ENCODE results near the gene TMEM174.
"Not testable (repeated sequence)": the region's sequence is repeated elsewhere in the genome, so short reads cannot be mapped to it uniquely, and the experiment has no call there.

The TMEM174 gene

GRCh38 chr5:73197637-73198257 is 24.8 kb downstream of the TMEM174 start:
- DNase-seq = no peak

- no peak for DNase-seq
These were observed 26.0 kb downstream of the TMEM174 start for GRCh38 chr5:73198833-73199592.

GRCh38 chr5:73199671-73200070 is 26.7 kb downstream of the TMEM174 start:
- no peak for DNase-seq

- peak in 1 of 3 experiments; percentile 90 for DNase-seq
These were observed 28.8 kb downstream of the TMEM174 start for GRCh38 chr5:73201547-73202513.

GRCh38 chr5:73204332-73204731 is 31.3 kb downstream of the TMEM174 start:
- DNase-seq = peak; percentile 75 to 96 (median 93)

GRCh38 chr5:73204733-73205132 is 31.7 kb downstream of the TMEM174 start:
- no peak for DNase-seq

GRCh38 chr5:73205305-73205704 is 32.3 kb downstream of the TMEM174 start:
- peak; percentile 64 to 82 (median 73) for DNase-seq

GRCh38 chr5:73207239-73207638 is 34.2 kb downstream of the TMEM174 start:
- not testable (repeated sequence) for DNase-seq

- not testable (repeated sequence) for DNase-seq
These were observed 36.1 kb downstream of the TMEM174 start for GRCh38 chr5:73209075-73209474.

- DNase-seq = not testable (repeated sequence)
These were observed 39.7 kb downstream of the TMEM174 start for GRCh38 chr5:73212693-73213092.

- peak; percentile 29 to 45 (median 41) for DNase-seq
These were observed 40.6 kb downstream of the TMEM174 start for GRCh38 chr5:73213566-73213998.

GRCh38 chr5:73214306-73214705 is 41.3 kb downstream of the TMEM174 start:
- no peak for DNase-seq

- DNase-seq = peak; percentile 52 to 90 (median 76)
These were observed 42.0 kb downstream of the TMEM174 start for GRCh38 chr5:73214996-73215395.

GRCh38 chr5:73215531-73215890 is 42.5 kb downstream of the TMEM174 start:
- DNase-seq = peak in 1 of 3 experiments; percentile 58

- DNase-seq = peak; percentile 83 to 92 (median 91)
These were observed 43.1 kb downstream of the TMEM174 start for GRCh38 chr5:73215891-73216610.

GRCh38 chr5:73218552-73219171 is 45.7 kb downstream of the TMEM174 start:
- peak; percentile 5 to 26 (median 13) for DNase-seq

- DNase-seq = not testable (repeated sequence)
These were observed 46.3 kb downstream of the TMEM174 start for GRCh38 chr5:73219336-73219735.

- no peak for DNase-seq
These were observed 48.2 kb downstream of the TMEM174 start for GRCh38 chr5:73221161-73221560.

GRCh38 chr5:73221726-73222125 is 48.7 kb downstream of the TMEM174 start:
- DNase-seq = no peak

GRCh38 chr5:73222173-73222572 is 49.2 kb downstream of the TMEM174 start:
- DNase-seq = peak in 2 of 3 experiments; percentile 37 to 65

Measured in NCI-H1417 (cell line).